OCI-LY3 (cell line): ENCODE results near the gene TPRG1.

Experiments
- H2AFZ ChIP-seq: fragments of 200-600, 300-600 bp; shearing (Covaris generic); 2 replicates; pipeline ENCODE4 v1.6.0; 2014; ENCODE audit warnings: antibody characterized with exemption, low read depth, low read length
- H3K27ac ChIP-seq: fragments of 200-600, 300-600 bp; sonication (generic); 2 replicates; pipeline ENCODE4 v1.5.1; 2014; ENCODE audit warnings: mild to moderate bottlenecking, low read length, moderate library complexity, mixed read lengths
- H3K27me3 ChIP-seq: fragments of 200-600, 300-600 bp; sonication (generic); 2 replicates; pipeline ENCODE4 v1.6.1; 2014; ENCODE audit warnings: low read depth, low read length, mixed read lengths
- H3K36me3 ChIP-seq: fragments of 200-600, 300-600 bp; sonication (generic); replicated peaks from 2 replicates; pipeline ENCODE3; 2014; ENCODE audit warnings: low read depth, low read length, mixed read lengths
- H3K4me1 ChIP-seq: fragments of 300-600, 200-600 bp; sonication (generic); 2 replicates; pipeline ENCODE4 v1.6.1; 2014; ENCODE audit warnings: low read length, mixed read lengths
- H3K4me2 ChIP-seq: fragments of 200-600, 300-600 bp; sonication (generic); 2 replicates; pipeline ENCODE4 v1.6.1; 2014; ENCODE audit warnings: low read length, mixed read lengths
- H3K4me3 ChIP-seq: fragments of 300-600, 200-600 bp; sonication (generic); 2 replicates; pipeline ENCODE4 v1.5.1; 2014; ENCODE audit warnings: antibody characterized with exemption, mild to moderate bottlenecking, low read length, moderate library complexity
- H3K79me2 ChIP-seq: fragments of 300-600, 200-600 bp; shearing (Covaris generic); 2 replicates; pipeline ENCODE4 v1.6.1; 2014; ENCODE audit warnings: mild to moderate bottlenecking, low read length, mixed read lengths
- H3K9ac ChIP-seq: fragments of 300-600, 200-600 bp; shearing (Covaris generic); 2 replicates; pipeline ENCODE4 v1.6.0; 2014; ENCODE audit warnings: mild to moderate bottlenecking, low read length, moderate library complexity
- H3K9me3 ChIP-seq: fragments of 200-600, 300-600 bp; shearing (Covaris generic); 2 replicates; pipeline ENCODE4 v1.6.1; 2014; ENCODE audit warnings: low read length, mixed read lengths; ENCODE audit not compliant: insufficient read depth
- H4K20me1 ChIP-seq: fragments of 200-600, 300-600 bp; sonication (generic); 2 replicates; pipeline ENCODE4 v1.6.1; 2016; ENCODE audit warnings: low read length, mixed read lengths; ENCODE audit not compliant: insufficient read depth
- CTCF ChIP-seq: fragments of 200-600, 300-600 bp; sonication (generic); IDR thresholded peaks from 2 replicates; pipeline ENCODE4 v1.5.1; 2014; ENCODE audit warnings: antibody characterized with exemption, low read length, low read depth
- EZH2phosphoT487 ChIP-seq: fragments of 200-600 bp; shearing (Covaris generic); IDR thresholded peaks from 2 replicates; pipeline ENCODE4 v1.6.1; 2018; ENCODE audit warnings: antibody characterized with exemption, mixed run types, low read depth

Gene TPRG1

GRCh38 chr3:189239616-189240015, 67.8 kb downstream of the TPRG1 start:
- H3K79me2 ChIP-seq = no peaks in the 10 kb centered on the region
- no peak overlapping the region for H2AFZ ChIP-seq
- no peaks in the 10 kb centered on the region for H4K20me1 ChIP-seq
- no peak overlapping the region for H3K9ac ChIP-seq
- H3K9me3 ChIP-seq = no peaks in the 10 kb centered on the region
- H3K4me2 ChIP-seq = no peak overlapping the region
- TF ChIP-seq EZH2phosphoT487 = no peak
- no peak for TF ChIP-seq CTCF
- peaks cover 5% of the 10 kb centered on the region for H3K36me3 ChIP-seq
- H3K27me3 ChIP-seq = no peaks in the 10 kb centered on the region
- no peak overlapping the region for H3K27ac ChIP-seq
- no peak overlapping the region for H3K4me3 ChIP-seq
- H3K4me1 ChIP-seq = peaks cover 32% of the 10 kb centered on the region

GRCh38 chr3:189249987-189250386, 78.2 kb downstream of the TPRG1 start:
- no peak overlapping the region for H3K4me2 ChIP-seq
- no peak overlapping the region for H3K27ac ChIP-seq
- H4K20me1 ChIP-seq = no peaks in the 10 kb centered on the region
- TF ChIP-seq CTCF = no peak
- no peak for TF ChIP-seq EZH2phosphoT487
- no peak overlapping the region for H3K4me3 ChIP-seq
- H2AFZ ChIP-seq = no peak overlapping the region
- no peak overlapping the region for H3K9ac ChIP-seq
- H3K27me3 ChIP-seq = no peaks in the 10 kb centered on the region
- no peaks in the 10 kb centered on the region for H3K9me3 ChIP-seq
- H3K79me2 ChIP-seq = no peaks in the 10 kb centered on the region
- H3K36me3 ChIP-seq = no peaks in the 10 kb centered on the region
- H3K4me1 ChIP-seq = 0 out of 2 replicates have a peak, but pooled peaks cover 4% of the 10 kb centered on the region

- Histone ChIP-seq H3K79me2 (no peaks in the 10 kb centered on the region), H3K4me1 (peaks cover 20% of the 10 kb centered on the region), H2AFZ (no peak overlapping the region), H3K4me3 (no peak overlapping the region), H4K20me1 (no peaks in the 10 kb centered on the region), H3K36me3 (no peaks in the 10 kb centered on the region), H3K4me2 (no peak overlapping the region), H3K9ac (no peak overlapping the region), H3K27ac (no peak overlapping the region), H3K27me3 (no peaks in the 10 kb centered on the region), H3K9me3 (no peaks in the 10 kb centered on the region)
- TF ChIP-seq CTCF (no peak), EZH2phosphoT487 (no peak)
These were observed 86.5 kb downstream of the TPRG1 start for GRCh38 chr3:189258261-189258660.

GRCh38 chr3:189260556-189261493, 89.1 kb downstream of the TPRG1 start:
- Histone ChIP-seq H2AFZ (no peak overlapping the region), H3K79me2 (no peaks in the 10 kb centered on the region), H3K4me1 (peaks cover 23% of the 10 kb centered on the region), H3K9me3 (no peaks in the 10 kb centered on the region), H3K9ac (no peak overlapping the region), H3K4me3 (no peak overlapping the region), H3K27me3 (no peaks in the 10 kb centered on the region), H4K20me1 (no peaks in the 10 kb centered on the region), H3K27ac (no peak overlapping the region), H3K4me2 (no peak overlapping the region), H3K36me3 (no peaks in the 10 kb centered on the region)
- TF ChIP-seq CTCF (no peak), EZH2phosphoT487 (no peak)
